HFFc6 (cell line): ENCODE data around the gene PXYLP1. TPM values are rescaled to one million over a fixed set of nuclear protein-coding genes. Genes with fewer than 3 reads are reported as not detected.

Experiments
- DNase-seq: peaks from one replicate; pipeline ENCODE4 v3.0.0-alpha.2; 2018
- H3K27ac Mint-ChIP-seq: 2 replicates; pipeline ENCODE4 v1.8.0; 2020; ENCODE audit warnings: mild to moderate bottlenecking, mixed read lengths
- H3K27me3 Mint-ChIP-seq: 2 replicates; pipeline ENCODE4 v1.8.0; 2021; ENCODE audit warnings: mild to moderate bottlenecking, moderate library complexity, mixed read lengths; ENCODE audit not compliant: insufficient read depth
- H3K36me3 Mint-ChIP-seq: 2 replicates; pipeline ENCODE4 v1.8.0; 2021; ENCODE audit warnings: low read depth, mixed read lengths
- H3K4me1 Mint-ChIP-seq: 2 replicates; pipeline ENCODE4 v1.8.0; 2020; ENCODE audit warnings: low read depth, mixed read lengths
- H3K4me3 Mint-ChIP-seq: 2 replicates; pipeline ENCODE4 v1.8.0; 2020; ENCODE audit warnings: mild to moderate bottlenecking, moderate library complexity, mixed read lengths
- H3K9me3 Mint-ChIP-seq: 2 replicates; pipeline ENCODE4 v1.8.0; 2020; ENCODE audit warnings: mild to moderate bottlenecking, mixed read lengths
- CTCF ChIP-seq: fragments of 200-600 bp; sonication (generic); IDR thresholded peaks from 2 replicates; pipeline ENCODE4 v1.5.0; 2021; ENCODE audit warnings: antibody characterized with exemption, mild to moderate bottlenecking
- total RNA-seq, 6 experiments: library from RNA; stranded (reverse); fragmentation: NEBNext Ultra II Directional; extraction: Animal tissue kit (Norgen Biotek cat#: 25700); gene quantifications; 2 replicates in 1 of 6; 3 replicates in 5 of 6; pipeline ENCODE4 v1.2.3, GENCODE V29; 2021

Gene PXYLP1
- total RNA-seq, 6 experiments from 2014 or later, result 4.5 to 5.4 (median 4.6) TPM

GRCh38 chr3:141326123-141326522 lies 94.5 kb downstream of the PXYLP1 start:
- H3K27ac Mint-ChIP-seq, result no peak overlapping the region
- H3K4me1 Mint-ChIP-seq, result peaks cover 20% of the 10 kb centered on the region
- no peaks in the 10 kb centered on the region for H3K27me3 Mint-ChIP-seq
- no peak for DNase-seq
- no peak for TF ChIP-seq CTCF
- H3K4me3 Mint-ChIP-seq, result no peak overlapping the region
- H3K9me3 Mint-ChIP-seq, result no peaks in the 10 kb centered on the region
- no peaks in the 10 kb centered on the region for H3K36me3 Mint-ChIP-seq

- Mint-ChIP-seq H3K4me1 (peaks cover 20% of the 10 kb centered on the region), H3K27ac (no peak overlapping the region), H3K36me3 (no peaks in the 10 kb centered on the region), H3K27me3 (no peaks in the 10 kb centered on the region), H3K4me3 (no peak overlapping the region), H3K9me3 (no peaks in the 10 kb centered on the region)
- no peak for TF ChIP-seq CTCF
- no peak for DNase-seq
Measured at GRCh38 chr3:141326626-141327025, 95.0 kb downstream of the PXYLP1 start.

- H3K4me3 Mint-ChIP-seq, result no peak overlapping the region
- no peak overlapping the region for H3K27ac Mint-ChIP-seq
- peaks cover 33% of the 10 kb centered on the region for H3K4me1 Mint-ChIP-seq
- no peak for DNase-seq
- no peaks in the 10 kb centered on the region for H3K36me3 Mint-ChIP-seq
- H3K27me3 Mint-ChIP-seq, result no peaks in the 10 kb centered on the region
- H3K9me3 Mint-ChIP-seq, result no peaks in the 10 kb centered on the region
- no peak for TF ChIP-seq CTCF
Measured at GRCh38 chr3:141328286-141329166, 96.9 kb downstream of the PXYLP1 start.

DNA sequence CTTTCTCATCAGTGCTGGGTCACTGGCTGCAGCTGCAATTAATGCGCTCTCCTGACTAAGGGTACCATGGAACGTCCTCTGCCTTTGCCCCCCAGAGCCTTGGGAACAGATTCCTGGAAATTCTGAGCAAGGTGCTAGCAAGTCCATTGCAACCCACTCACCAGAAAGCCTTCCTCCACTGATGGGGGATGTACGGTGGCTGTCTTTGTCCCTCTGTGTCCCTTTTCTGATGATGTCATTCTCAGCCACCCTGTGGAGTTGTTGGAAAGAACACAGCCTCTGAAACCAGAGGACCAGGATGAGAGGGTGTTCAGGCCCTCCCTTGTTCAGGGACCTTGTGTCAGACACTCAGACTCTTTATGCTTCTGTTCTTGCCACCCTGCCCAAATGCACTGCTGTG lies 98.6 kb downstream of the PXYLP1 start:
- Mint-ChIP-seq H3K4me1 (peaks cover 50% of the 10 kb centered on the region), H3K36me3 (no peaks in the 10 kb centered on the region), H3K27me3 (no peaks in the 10 kb centered on the region), H3K9me3 (no peaks in the 10 kb centered on the region), H3K27ac (no peak overlapping the region), H3K4me3 (no peak overlapping the region)
- no peak for TF ChIP-seq CTCF
- no peak for DNase-seq

GRCh38 chr3:141330718-141331376 lies 99.2 kb downstream of the PXYLP1 start:
- H3K36me3 Mint-ChIP-seq, result no peaks in the 10 kb centered on the region
- H3K9me3 Mint-ChIP-seq, result no peaks in the 10 kb centered on the region
- H3K4me1 Mint-ChIP-seq, result peaks cover 56% of the 10 kb centered on the region
- DNase-seq, result no peak
- TF ChIP-seq CTCF, result no peak
- peak overlapping the region; percentile 89 for H3K27ac Mint-ChIP-seq
- H3K27me3 Mint-ChIP-seq, result no peaks in the 10 kb centered on the region
- H3K4me3 Mint-ChIP-seq, result no peak overlapping the region
